ENCODE results near the gene CRTC1.
A peak's percentile ranks its signal among the peaks of the same experiment; 100 is the strongest.

DNA sequence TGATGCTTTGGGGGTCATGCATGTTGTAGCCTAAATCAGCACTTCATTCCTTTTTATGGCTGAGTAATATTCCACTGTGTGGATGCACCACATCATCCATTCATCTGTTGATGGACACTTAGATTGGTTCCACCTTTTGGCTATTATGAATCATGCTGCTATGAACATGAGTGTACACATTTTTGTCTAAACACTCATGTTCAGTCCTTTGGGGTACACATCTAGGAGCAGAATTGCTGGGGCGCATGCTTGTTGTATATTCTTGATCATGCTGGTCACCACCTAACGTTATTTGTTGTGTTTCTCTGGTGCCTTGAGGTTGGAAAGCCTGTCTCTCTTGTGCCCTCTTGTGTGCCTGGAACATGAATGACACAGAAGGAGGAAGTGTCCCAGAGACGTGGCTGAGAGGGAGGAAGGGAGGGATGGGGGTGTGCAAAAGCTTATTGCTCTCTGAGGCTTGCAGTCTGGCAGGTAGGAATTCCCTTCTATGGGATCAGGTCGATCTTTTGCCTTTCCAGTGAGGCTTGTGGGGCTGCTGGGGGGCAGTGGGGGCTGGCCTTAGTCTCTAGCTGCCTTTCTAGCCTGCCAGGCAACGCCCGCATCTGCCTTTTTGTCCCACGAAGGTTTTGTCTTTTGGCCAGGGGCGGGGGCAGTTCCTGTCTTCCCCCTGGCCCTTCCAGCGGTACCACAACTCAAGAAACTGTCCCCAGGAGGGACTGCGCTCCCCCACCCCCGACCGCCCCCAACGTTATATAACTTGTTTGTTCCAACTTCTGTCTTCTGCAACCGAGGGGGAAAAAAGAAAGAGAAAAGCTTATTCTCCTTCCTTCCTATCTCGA lies 39.1 kb upstream of the CRTC1 start:
- TF ChIP-seq, protein P1, sequence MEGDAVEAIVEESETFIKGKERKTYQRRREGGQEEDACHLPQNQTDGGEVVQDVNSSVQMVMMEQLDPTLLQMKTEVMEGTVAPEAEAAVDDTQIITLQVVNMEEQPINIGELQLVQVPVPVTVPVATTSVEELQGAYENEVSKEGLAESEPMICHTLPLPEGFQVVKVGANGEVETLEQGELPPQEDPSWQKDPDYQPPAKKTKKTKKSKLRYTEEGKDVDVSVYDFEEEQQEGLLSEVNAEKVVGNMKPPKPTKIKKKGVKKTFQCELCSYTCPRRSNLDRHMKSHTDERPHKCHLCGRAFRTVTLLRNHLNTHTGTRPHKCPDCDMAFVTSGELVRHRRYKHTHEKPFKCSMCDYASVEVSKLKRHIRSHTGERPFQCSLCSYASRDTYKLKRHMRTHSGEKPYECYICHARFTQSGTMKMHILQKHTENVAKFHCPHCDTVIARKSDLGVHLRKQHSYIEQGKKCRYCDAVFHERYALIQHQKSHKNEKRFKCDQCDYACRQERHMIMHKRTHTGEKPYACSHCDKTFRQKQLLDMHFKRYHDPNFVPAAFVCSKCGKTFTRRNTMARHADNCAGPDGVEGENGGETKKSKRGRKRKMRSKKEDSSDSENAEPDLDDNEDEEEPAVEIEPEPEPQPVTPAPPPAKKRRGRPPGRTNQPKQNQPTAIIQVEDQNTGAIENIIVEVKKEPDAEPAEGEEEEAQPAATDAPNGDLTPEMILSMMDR (conservative IDR thresholded peaks at IDR 0.05; ENCODE audit: low read depth, low read length): 0 out of 2 replicates have a peak, but pooled peaks have one; percentile 8
- TF ChIP-seq EZH2 (IDR thresholded peaks at IDR 0.05; ENCODE audit: borderline replicate concordance, low read depth, low read length, poor library complexity, severe bottlenecking): no peak
